Dedifferentiated amniotic fluid mesenchymal stem cell (primary cell): ENCODE measurements around the gene PCDHGB4.
A peak's percentile ranks its signal among the peaks of the same experiment; 100 is the strongest.
"Not testable (repeated sequence)": the region's sequence is repeated elsewhere in the genome, so short reads cannot be mapped to it uniquely, and the experiment has no call there.

Source experiments
- DNase-seq: peaks from one replicate; pipeline ENCODE4 v3.0.0-alpha.2; 2016; ENCODE audit errors: extremely low spot score

PCDHGB4 gene

DNA sequence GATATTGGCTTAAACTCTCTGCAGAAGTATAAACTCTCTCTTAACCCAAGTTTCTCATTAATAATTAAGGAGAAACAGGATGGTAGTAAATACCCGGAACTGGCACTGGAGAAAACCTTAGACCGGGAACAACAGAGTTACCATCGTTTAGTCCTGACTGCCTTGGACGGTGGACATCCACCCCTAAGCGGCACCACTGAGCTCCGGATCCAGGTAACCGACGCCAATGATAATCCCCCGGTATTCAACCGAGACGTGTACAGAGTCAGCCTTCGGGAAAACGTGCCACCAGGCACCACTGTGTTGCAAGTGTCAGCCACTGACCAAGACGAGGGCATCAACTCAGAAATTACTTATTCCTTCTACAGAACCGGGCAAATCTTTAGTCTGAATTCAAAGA, 11.1 kb downstream of the PCDHGB4 start:
- DNase-seq: no peak

DNA sequence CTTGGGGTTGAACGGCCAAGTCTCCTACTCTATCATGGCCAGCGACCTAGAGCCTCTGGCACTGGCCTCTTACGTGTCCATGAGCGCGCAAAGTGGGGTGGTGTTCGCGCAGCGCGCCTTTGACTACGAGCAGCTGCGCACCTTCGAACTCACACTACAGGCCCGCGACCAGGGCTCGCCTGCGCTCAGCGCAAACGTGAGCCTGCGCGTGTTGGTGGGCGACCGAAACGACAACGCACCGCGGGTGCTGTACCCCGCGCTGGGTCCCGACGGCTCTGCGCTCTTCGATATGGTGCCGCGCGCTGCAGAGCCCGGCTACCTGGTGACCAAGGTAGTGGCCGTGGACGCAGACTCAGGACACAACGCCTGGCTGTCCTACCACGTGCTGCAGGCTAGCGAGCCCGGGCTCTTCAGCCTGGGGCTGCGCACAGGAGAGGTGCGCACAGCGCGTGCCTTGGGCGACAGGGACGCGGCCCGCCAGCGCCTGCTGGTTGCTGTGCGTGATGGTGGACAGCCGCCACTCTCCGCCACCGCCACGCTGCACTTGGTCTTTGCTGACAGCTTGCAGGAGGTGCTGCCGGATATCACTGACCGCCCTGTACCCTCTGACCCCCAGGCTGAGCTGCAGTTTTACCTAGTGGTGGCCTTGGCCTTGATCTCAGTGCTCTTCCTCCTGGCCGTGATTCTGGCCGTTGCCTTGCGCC, 12.2 kb downstream of the PCDHGB4 start:
- DNase-seq: no peak

DNA sequence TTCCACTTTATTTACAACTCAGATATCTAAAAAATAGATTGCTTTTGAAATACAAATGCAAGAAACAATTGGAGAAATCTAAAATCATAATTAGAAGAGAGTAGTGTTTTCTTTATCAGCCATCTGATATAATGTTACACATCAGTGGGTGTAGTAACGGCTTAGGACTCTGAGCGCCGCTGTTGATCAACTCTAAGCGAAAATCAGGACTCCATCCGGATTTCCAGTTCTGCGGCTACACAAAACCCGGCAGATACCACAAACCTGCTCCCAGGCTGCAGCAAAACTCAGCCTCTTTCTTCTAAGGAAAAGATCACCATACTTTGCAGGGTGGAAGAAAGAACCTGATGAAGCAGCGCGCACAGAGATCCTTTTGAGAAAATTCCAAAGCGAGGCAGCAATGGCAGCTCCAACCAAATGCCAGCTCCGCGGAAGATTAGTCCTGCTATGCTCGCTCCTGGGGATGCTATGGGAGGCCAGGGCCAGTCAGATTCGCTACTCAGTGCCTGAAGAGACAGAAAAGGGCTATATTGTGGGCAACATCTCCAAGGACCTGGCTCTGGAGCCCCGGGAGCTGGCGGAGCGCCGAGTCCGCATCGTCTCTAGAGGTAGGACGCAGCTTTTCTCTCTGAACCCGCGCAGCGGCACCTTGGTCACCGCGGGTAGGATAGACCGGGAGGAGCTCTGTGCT, 15.2 kb downstream of the PCDHGB4 start, which contains the start of gene PCDHGA9:
Gene PCDHGA9 (plus strand): TSS at position 226 of the 691 bp plus-strand sequence. CDS start 175 bp downstream, at position 401.
- DNase-seq: no peak

DNA sequence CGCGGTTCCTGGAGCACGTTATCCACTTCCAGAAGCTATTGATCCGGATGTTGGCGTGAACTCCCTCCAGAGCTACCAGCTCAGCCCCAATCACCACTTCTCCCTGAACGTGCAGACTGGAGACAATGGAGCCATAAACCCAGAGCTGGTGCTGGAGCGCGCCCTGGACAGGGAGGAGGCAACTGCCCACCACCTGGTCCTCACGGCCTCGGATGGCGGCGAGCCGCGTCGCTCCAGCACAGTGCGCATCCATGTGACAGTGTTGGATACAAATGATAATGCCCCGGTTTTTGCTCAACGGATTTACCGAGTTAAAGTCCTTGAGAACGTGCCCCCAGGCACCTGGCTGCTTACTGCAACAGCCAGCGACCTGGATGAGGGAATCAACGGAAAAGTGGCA, 15.9 kb downstream of the PCDHGB4 start:
- no peak for DNase-seq

DNA sequence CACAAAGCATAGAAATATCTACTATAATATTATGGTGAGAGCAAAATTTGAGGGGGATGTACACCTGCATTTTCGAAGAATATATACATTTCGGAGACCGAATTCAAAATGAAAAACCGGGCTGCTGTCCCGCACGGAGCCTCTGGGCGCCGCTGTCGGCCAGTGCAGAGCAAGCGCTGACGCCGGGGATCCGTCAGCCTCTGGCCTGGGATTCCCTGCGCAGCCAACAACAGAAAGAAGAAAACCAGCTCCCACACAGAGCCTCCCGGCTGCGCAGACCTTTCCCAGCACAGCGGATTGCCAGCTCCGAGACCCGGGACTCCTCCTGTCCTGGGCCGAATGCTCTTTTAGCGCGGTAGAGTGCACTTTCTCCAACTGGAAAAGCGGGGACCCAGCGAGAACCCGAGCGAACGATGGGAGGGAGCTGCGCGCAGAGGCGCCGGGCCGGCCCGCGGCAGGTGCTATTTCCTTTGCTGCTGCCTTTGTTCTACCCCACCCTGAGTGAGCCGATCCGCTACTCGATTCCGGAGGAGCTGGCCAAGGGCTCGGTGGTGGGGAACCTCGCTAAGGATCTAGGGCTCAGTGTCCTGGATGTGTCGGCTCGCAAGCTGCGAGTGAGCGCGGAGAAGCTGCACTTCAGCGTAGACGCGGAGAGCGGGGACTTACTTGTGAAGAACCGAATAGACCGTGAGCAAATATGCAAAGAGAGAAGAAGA, 20.4 kb downstream of the PCDHGB4 start, which contains the start of gene PCDHGB6:
Gene PCDHGB6 (plus strand): TSS at position 232 of the 716 bp plus-strand sequence. CDS start 182 bp downstream, at position 414.
- not testable (repeated sequence) for DNase-seq

DNA sequence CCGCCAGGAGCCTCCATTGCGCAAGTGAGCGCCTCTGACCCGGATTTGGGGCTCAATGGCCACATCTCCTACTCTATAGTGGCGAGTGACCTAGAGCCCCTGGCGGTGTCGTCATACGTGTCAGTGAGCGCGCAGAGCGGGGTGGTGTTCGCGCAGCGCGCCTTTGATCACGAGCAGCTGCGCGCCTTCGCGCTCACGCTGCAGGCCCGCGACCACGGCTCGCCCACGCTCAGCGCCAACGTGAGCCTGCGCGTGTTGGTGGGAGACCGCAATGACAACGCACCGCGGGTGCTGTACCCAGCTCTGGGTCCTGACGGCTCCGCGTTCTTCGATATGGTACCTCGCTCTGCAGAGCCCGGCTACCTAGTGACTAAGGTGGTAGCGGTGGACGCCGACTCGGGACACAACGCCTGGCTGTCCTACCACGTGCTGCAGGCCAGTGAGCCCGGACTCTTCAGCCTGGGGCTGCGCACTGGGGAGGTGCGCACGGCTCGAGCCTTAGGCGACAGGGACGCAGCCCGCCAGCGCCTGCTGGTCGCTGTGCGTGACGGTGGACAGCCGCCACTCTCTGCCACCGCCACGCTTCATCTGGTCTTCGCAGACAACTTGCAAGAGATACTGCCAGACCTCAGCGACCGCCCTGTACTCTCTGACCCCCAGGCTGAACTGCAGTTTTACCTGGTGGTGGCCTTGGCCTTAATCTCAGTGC, 22.3 kb downstream of the PCDHGB4 start:
- no peak for DNase-seq

DNA sequence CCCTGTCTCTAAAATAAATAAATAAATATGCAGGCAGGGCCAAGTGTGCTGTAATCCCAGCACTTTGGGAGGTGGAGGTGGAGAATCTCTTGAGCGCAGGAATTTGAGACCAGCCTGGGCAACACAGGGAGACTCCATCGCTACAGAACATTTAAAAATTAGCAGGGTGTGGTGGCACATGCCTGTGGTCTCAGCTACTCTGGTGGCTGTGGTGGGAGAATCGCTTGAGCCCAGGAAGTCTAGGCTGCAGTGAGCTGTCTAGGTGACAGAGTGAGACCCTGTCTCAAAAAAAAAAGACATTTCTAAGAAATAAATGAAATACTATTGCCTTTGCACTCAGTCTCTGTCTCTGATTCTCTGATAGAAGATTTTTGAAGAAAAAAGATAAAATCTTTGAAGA, 24.1 kb downstream of the PCDHGB4 start:
- DNase-seq: no peak

DNA sequence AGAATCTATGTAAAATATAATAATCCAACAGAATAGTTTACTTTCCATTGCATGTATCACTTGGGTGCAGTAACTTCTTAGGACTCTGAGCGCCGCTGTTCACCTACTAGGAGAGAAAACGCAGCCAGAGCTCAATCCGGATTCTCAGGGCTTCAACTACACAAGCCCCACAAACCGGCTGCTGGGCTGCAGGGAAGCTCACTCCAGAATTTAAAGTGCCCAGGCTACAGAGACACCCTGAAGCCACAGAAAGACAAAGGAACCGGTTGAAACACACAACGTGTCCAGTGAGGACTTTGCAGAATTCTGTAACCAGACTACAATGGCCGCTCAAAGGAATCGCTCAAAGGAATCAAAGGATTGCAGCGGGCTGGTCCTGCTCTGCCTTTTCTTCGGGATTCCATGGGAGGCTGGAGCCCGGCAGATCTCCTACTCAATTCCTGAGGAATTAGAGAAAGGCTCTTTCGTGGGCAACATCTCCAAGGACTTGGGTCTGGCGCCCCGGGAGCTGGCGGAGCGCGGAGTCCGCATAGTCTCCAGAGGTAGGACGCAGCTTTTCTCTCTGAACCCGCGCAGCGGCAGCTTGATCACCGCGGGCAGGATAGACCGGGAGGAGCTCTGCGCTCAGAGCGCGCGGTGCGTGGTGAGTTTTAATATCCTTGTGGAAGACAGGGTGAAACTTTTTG, 25.5 kb downstream of the PCDHGB4 start, which contains the start of gene PCDHGA10:
Gene PCDHGA10 (plus strand): TSS at position 134 of the 686 bp plus-strand sequence. CDS start 189 bp downstream, at position 323.
- DNase-seq: peak; percentile 96

DNA sequence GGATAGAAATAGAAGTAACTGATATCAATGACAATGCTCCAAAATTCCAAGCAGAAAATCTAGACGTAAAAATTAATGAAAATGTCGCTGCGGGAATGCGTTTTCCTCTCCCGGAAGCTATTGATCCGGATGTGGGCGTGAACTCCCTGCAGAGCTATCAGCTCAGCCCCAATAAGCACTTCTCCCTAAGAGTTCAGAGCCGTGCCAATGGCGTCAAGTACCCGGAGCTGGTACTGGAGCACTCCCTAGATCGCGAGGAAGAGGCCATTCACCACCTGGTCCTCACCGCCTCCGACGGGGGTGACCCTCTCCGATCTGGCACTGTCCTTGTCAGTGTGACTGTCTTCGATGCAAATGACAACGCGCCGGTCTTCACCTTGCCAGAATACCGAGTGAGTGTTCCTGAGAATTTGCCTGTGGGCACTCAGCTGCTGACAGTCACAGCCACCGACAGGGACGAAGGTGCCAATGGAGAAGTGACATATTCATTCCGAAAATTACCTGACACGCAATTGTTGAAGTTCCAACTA, 26.1 kb downstream of the PCDHGB4 start:
- no peak for DNase-seq

DNA sequence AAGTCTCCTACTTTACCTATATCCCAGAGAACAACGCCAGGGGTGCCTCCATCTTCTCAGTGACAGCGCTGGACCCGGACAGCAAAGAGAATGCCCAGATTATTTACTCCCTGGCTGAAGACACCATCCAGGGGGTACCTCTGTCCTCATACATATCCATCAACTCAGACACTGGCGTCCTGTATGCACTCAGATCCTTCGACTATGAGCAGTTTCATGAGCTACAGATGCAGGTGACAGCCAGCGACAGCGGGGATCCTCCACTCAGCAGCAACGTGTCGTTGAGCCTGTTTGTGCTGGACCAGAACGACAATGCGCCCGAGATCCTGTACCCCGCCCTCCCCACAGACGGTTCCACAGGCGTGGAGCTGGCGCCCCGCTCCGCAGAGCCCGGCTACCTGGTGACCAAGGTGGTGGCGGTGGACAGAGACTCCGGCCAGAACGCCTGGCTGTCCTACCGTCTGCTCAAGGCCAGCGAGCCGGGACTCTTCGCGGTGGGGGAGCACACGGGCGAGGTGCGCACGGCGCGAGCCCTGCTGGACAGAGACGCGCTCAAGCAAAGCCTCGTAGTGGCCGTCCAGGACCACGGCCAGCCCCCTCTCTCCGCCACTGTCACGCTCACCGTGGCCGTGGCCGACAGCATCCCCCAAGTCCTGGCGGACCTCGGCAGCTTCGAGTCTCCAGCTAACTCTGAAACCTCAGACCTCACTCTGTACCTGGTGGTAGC, 27.2 kb downstream of the PCDHGB4 start:
- DNase-seq: not testable (repeated sequence)

DNA sequence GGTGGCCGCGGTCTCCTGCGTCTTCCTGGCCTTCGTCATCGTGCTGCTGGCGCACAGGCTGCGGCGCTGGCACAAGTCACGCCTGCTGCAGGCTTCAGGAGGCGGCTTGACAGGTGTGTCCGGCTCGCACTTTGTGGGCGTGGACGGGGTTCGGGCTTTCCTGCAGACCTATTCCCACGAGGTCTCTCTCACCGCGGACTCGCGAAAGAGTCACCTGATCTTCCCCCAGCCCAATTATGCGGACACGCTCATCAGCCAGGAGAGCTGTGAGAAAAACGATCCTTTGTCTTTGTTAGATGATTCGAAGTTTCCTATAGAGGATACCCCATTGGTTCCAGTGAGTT, 27.7 kb downstream of the PCDHGB4 start:
- DNase-seq: not testable (repeated sequence)

DNA sequence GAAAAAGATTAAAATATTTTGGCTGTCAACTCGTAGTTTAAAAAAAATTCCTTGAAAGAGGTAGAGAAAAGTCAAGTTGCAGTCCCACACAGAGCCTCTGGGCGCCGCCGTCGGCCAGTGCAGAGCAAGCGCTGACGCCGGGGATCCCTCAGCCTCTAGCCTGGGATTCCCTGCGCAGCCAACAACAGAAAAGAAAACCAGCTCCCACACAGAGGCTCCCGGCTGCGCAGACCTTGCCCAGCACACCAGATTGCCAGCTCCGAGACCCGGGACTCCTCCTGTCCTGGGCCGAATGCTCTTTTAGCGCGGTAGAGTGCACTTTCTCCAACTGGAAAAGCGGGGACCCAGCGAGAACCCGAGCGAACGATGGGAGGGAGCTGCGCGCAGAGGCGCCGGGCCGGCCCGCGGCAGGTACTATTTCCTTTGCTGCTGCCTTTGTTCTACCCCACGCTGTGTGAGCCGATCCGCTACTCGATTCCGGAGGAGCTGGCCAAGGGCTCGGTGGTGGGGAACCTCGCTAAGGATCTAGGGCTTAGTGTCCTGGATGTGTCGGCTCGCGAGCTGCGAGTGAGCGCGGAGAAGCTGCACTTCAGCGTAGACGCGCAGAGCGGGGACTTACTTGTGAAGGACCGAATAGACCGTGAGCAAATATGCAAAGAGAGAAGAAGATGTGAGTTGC, 30.1 kb downstream of the PCDHGB4 start, which contains the start of gene PCDHGB7:
Gene PCDHGB7 (plus strand): TSS at position 184 of the 679 bp plus-strand sequence. CDS start 183 bp downstream, at position 367.
- DNase-seq: not testable (repeated sequence)

DNA sequence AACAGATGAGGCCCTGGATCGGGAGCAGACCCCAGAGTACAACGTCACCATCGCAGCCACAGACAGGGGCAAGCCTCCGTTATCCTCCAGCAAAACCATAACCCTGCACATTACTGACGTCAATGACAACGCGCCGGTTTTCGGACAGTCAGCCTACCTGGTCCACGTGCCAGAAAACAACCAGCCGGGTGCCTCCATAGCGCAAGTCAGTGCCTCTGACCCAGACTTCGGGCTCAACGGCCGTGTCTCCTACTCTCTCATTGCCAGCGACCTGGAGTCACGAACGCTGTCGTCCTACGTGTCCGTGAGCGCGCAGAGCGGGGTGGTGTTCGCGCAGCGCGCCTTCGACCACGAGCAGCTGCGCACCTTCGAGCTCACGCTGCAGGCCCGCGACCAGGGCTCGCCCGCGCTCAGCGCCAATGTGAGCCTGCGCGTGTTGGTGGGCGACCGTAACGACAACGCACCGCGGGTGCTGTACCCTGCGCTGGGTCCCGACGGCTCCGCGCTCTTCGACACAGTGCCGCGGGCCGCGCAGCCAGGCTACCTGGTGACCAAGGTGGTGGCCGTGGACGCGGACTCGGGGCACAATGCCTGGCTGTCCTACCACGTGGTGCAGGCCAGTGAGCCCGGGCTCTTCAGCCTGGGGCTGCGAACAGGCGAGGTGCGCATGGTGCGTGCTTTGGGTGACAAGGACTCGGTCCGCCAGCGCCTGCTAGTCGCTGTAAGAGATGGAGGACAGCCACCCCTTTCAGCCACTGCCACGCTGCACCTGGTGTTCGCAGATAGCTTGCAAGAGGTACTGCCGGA, 31.8 kb downstream of the PCDHGB4 start:
- no peak for DNase-seq

DNA sequence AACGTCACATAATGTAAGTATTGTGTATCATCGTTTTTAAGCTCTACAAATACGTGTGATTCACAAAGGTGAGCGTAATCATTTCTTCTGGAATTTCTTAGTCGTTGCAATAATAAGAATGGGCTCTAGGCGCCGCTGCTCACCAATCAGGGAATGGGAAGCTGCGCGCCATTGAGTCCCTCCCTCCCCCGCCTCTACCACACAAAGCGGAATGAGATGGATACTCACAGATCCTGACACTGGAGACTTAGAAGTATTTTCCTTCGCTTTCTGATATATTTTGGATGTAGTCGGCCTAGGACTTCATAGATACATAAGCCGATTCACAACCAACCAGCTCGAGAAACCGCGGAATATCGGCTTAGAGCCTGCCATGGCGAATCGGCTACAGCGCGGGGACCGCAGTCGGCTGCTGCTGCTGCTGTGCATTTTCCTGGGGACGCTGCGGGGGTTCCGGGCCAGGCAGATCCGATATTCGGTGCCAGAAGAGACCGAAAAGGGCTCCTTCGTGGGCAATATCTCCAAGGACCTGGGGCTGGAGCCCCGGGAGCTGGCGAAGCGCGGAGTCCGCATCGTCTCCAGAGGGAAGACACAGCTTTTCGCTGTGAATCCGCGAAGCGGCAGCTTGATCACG, 33.5 kb downstream of the PCDHGB4 start, which contains the start of gene PCDHGA11:
Gene PCDHGA11 (plus strand): TSS at position 197 of the 634 bp plus-strand sequence. CDS start 177 bp downstream, at position 374.
- DNase-seq: no peak

DNA sequence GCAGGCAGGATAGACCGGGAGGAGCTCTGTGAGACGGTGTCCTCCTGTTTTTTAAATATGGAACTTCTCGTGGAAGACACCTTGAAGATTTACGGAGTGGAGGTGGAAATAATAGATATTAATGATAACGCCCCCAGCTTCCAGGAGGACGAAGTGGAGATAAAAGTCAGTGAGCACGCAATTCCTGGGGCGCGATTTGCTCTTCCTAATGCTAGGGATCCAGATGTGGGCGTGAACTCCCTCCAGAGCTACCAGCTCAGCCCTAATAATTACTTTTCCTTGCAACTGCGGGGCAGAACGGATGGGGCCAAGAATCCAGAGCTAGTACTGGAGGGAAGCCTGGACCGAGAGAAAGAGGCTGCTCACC, 34.0 kb downstream of the PCDHGB4 start:
- DNase-seq: no peak

DNA sequence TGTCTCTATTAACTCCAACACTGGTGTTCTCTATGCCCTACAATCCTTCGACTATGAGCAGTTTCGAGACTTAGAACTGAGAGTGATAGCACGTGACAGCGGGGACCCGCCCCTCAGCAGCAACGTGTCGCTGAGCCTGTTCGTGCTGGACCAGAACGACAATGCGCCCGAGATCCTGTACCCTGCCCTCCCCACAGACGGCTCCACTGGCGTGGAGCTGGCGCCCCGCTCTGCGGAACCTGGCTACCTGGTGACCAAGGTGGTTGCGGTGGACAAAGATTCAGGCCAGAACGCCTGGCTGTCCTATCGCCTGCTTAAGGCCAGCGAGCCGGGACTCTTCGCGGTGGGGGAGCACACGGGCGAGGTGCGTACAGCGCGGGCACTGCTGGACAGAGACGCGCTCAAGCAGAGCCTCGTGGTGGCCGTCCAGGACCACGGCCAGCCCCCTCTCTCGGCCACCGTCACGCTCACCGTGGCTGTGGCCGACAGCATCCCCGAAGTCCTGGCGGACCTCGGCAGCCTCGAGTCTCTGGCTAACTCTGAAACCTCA, 35.3 kb downstream of the PCDHGB4 start:
- DNase-seq: no peak

DNA sequence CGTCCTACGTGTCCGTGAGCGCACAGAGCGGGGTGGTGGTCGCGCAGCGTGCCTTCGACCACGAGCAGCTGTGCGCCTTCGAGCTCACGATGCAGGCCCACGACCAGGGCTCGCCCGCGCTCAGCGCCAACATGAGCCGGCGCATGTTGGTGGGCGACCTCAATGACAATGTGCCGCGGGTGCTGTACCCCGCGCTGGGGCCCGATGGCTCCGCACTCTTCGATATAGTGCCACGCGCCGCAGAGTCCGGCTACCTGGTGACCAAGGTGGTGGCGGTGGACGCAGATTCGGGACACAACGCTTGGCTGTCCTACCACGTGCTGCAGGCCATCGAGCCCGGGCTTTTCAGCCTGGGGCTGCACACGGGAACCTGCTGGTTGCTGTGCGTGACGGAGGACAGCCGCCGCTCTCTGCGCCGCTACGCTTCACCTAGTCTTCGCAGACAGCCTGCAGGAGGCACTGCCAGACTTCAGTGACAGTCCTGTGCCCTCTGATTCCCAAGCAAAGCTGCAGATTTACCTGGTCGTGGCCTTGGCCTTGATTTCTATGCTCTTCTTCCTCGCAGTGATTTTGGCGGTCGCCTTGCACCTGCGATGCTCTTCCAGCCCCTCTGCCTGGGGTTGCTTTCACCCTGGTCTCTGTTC, 40.4 kb downstream of the PCDHGB4 start:
- no peak for DNase-seq
